ENCODE data around the gene ZNF536.

DNA sequence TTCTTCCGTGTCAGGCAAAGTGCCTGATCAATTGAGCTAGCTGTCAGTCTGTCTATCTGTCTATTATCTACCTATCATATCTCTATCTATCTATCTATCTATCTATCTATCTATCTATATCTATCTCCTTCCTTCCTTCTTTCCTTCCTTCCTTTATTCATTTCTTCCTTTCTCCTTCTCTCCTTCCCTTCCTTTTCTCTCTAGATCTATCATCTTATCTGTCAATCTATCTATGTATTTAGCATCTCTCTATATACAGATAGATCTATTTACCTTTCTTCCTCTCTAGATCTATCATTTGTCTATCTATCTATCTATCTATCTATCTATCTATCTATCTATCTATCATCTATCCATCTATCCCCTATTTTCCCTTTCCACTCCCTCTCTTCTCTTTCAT is 5.9 kb upstream of the ZNF536 start:
- TF ChIP-seq POLR2A (IDR thresholded peaks at IDR 0.05) (no peak), EP300 (IDR thresholded peaks at IDR 0.05) (no peak)
- TF ChIP-seq, protein P1, sequence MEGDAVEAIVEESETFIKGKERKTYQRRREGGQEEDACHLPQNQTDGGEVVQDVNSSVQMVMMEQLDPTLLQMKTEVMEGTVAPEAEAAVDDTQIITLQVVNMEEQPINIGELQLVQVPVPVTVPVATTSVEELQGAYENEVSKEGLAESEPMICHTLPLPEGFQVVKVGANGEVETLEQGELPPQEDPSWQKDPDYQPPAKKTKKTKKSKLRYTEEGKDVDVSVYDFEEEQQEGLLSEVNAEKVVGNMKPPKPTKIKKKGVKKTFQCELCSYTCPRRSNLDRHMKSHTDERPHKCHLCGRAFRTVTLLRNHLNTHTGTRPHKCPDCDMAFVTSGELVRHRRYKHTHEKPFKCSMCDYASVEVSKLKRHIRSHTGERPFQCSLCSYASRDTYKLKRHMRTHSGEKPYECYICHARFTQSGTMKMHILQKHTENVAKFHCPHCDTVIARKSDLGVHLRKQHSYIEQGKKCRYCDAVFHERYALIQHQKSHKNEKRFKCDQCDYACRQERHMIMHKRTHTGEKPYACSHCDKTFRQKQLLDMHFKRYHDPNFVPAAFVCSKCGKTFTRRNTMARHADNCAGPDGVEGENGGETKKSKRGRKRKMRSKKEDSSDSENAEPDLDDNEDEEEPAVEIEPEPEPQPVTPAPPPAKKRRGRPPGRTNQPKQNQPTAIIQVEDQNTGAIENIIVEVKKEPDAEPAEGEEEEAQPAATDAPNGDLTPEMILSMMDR (IDR thresholded peaks at IDR 0.05), result no peak

Data from ovary (tissue), 3 donors.